Stromal cell of bone marrow (primary cell): ENCODE results near the gene INSR.
"Not testable (repeated sequence)": the region's sequence is repeated elsewhere in the genome, so short reads cannot be mapped to it uniquely, and the experiment has no call there.

Source experiments
- DNase-seq: peaks from one replicate; pipeline ENCODE4 v3.0.0-alpha.2; 2012; ENCODE audit warnings: low read depth

Gene INSR

GRCh38 chr19:7293762-7294557, at the start of gene INSR:
INSR (minus strand) TSS chr19:7294414; CDS start chr19:7293891, 523 bp downstream.
- DNase-seq: peak; percentile 83

GRCh38 chr19:7342143-7342542, 47.9 kb upstream of the INSR start:
- no peak for DNase-seq

GRCh38 chr19:7340959-7341837, 47.0 kb upstream of the INSR start:
- peak; percentile 44 for DNase-seq

- DNase-seq: no peak
These were observed 43.4 kb upstream of the INSR start for GRCh38 chr19:7337380-7338194.

- no peak for DNase-seq
These were observed 42.2 kb upstream of the INSR start for GRCh38 chr19:7336321-7336973.

- DNase-seq: no peak
These were observed 39.2 kb upstream of the INSR start for GRCh38 chr19:7333198-7334118.

- no peak for DNase-seq
These were observed 37.2 kb upstream of the INSR start for GRCh38 chr19:7331446-7331845.

- no peak for DNase-seq
These were observed 34.4 kb upstream of the INSR start for GRCh38 chr19:7328647-7329046.

GRCh38 chr19:7327802-7328201, 33.6 kb upstream of the INSR start:
- no peak for DNase-seq

- DNase-seq: no peak
These were observed 32.1 kb upstream of the INSR start for GRCh38 chr19:7326105-7326877.

- no peak for DNase-seq
These were observed 24.0 kb upstream of the INSR start for GRCh38 chr19:7318176-7318575.

- no peak for DNase-seq
These were observed 18.6 kb upstream of the INSR start for GRCh38 chr19:7312816-7313215.

- no peak for DNase-seq
These were observed 17.7 kb upstream of the INSR start for GRCh38 chr19:7311911-7312310.

- not testable (repeated sequence) for DNase-seq
These were observed 14.1 kb upstream of the INSR start for GRCh38 chr19:7308327-7308726.

- no peak for DNase-seq
These were observed 13.5 kb upstream of the INSR start for GRCh38 chr19:7307590-7308218.

GRCh38 chr19:7304200-7304599, 10.0 kb upstream of the INSR start:
- no peak for DNase-seq

- no peak for DNase-seq
These were observed 9.3 kb upstream of the INSR start for GRCh38 chr19:7303470-7303869.

- no peak for DNase-seq
These were observed 7.3 kb upstream of the INSR start for GRCh38 chr19:7301525-7301924.

GRCh38 chr19:7297742-7298141, 3.5 kb upstream of the INSR start:
- DNase-seq: no peak
